Occipital lobe (tissue), 2 donors: ENCODE data around the gene NOL9. TPM values are rescaled to one million over a fixed set of nuclear protein-coding genes. Genes with fewer than 3 reads are reported as not detected.
"Not testable (repeated sequence)": the region's sequence is repeated elsewhere in the genome, so short reads cannot be mapped to it uniquely, and the experiment has no call there.

Source experiments
- DNase-seq: peaks from one replicate; lab custom pipeline; 2025; lab: John Stamatoyannopoulos, UW
- total RNA-seq: library from RNA; depleted of rRNA; stranded (reverse); fragments of >200 nt; gene quantifications from one replicate; pipeline ENCODE4 v1.2.3, GENCODE V29; 2014

The NOL9 gene
- 34.0 TPM for total RNA-seq

DNA sequence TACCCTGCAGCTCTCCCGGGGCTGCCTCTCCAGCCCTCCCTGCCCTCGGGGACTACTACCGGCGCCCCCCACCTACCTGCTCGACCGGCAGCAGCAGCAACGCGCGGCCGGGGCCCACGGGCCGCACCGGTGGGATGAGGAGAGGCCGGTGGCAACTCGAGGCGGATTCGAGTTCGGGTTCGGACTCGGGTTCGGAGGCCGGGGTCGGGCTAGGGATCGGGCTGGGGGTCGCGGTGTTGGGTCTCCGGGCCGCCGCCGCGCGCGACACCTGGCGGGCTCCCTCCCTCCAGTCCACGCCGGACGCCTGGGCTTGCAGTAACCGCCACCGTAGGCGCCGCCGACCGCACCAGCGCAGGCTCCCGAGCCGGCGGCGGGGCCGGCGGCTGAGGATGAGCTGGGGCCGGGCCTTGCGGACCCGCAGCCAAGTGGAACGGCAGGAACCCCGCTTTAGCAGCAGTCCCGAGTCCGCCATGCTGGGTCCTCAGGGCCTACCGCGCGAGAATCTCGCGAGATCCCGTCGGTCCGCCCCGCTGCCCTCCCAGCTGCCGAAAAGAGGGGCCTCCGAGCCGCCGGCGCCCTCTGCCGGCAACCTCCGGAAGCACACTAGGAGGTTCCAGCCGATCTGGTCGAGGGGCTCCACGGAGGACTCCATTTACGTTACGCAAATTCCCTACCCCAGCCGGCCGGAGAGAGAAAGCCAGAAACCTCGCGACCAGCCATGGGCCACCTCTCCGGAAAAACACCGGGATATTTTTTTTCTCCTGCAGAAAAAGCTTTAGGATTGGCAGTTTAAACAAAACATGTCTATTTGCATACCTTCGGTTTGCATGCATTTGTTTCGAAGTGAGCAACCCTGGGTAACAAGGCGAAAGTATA is at the start of gene NOL9:
NOL9 (minus strand) TSS at position 483 of the 876 bp plus-strand sequence; CDS start at position 472, 11 bp downstream.
- DNase-seq: peak; percentile 86

DNA sequence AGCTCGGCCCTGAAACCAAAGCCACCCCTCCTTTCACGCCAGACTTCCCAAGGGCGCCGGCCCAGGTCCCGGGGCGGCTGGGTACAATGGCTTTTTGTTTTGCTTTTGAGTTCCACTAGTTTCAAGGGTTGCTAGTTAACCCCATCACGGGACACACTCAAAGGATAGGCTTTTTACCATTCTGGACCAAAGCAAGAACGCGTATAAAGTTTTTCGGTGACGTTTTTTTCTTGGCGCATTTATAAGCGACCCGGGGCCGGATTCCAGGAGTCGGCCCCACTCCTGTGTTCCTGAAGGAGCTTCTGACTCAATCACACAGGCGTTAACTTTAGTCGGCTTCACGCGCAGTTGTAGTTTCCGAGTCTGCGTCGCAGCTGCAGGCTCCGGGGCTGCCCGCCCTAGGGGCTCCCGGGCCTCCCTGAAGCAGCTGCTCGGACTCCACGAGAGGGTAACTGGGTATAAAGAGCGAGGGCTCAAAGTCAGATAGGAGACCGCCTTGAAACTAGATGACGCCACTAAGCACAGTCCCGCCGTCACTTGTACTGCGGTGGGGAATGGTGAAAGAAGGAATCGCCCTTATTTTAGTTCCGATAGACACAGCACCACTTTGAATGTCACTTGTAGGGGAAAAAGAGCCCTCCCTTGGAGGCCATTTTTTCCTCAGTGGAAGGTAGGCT is 49.1 kb upstream of the NOL9 start:
- peak; percentile 65 for DNase-seq

DNA sequence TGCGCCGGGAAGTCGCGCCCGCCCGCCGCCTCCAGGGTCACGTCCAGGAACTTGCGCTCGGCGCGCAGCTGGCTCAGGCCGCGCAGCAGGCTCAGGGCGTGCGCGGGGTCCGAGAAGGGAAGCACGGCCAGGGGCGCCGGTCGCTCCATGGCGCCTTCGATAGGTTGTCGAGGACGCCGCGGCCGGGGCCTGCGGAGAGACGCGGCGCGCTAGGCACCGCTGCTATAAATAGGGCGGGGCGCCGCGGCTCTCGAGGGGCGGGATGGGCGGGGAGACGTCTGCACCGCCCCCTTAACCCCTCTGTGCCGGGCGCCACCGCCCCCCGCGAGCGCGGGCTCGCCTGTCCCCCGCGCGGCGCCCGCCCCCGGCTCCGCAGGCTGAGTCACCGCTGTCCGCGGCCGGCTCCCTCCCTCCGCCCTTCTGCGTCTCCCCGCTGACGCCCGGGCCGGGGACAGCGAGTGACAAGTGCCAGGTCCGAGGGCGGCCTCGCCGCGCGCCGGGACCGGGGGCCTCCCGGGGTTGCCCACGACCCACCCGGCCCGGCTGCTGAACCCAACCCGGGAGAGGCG is 48.4 kb upstream of the NOL9 start, which contains the start of gene KLHL21:
KLHL21 (minus strand) TSS at position 201 of the 569 bp plus-strand sequence; CDS start at position 149, 52 bp downstream.
- DNase-seq: peak; percentile 90

DNA sequence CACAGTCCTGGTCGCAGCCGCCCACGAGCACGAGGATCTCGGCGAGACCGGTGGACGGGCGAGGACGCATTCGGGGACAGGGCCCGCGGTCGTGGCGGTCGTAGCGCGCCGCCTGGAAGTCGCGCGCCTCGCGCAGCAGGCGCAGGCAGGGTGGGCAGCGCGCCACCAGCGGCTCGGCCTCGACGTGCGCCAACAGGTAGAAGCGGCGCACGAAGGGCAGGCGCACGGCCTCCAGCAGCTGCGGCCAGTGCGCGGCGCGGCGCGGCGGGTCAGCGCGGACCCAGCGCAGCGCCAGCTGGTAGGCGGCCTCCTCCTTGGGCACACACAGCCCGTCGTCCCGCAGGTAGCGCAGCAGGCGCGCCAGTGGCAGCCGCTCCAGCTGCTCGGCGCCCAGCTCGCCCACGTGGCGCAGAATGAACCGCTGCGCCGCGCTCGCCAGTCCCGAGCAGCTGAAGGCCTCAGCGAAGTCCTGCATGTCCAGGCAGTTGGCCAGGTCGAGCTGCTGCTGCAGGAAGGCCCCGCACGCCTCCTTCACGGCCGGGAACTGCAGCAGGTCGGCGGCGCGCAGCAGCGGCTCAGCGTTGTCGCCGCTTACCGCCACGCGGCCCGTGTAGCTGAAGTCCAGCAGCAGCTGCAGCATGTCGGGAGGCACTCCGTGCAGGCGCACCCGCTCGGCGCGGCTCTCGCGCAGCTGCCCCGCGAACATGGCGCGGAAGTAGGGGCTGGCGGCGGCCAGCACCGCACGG is 47.8 kb upstream of the NOL9 start:
- peak; percentile 58 for DNase-seq

DNA sequence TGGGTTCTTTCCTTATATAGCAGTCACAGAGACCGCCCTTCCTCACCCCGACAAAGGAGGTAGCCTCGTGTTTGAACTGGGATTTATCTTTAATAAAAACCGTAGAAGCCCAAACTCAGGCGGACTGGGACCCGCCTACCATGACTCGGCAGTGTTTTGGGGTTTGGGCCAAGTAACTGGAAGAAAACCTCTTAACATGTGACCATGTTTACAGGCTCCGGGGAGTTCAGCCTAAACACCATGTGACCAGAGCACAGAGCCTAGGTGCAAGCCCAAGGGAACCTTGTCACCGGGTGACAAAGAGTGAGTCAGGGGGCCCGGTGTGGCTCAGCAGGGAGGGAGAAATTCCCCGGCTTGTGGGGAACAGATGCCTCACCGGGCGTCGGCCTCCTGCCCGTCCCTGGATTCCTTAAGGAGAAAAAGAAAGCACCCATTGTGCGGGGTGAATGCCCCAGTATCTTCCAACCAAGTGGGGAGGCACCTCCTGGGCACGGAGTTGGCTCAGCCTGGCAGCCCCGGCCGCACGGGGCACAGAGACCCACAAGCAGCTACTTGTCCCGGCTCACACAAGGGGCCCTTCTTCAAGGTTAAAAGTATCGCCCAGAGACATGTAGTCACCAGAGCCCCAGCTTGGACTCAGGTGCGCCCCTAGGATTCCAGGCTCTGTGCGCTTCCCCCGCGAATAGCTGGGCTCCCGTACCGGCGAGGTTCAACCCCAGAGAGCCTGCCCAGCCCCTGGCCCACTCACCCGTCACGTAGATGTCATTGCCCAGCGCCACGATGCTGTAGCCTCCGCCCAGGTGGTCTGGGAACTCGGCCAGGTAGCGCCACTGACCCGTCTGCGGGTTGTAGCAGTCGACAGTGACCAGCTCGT is 47.0 kb upstream of the NOL9 start:
- DNase-seq: peak; percentile 72

DNA sequence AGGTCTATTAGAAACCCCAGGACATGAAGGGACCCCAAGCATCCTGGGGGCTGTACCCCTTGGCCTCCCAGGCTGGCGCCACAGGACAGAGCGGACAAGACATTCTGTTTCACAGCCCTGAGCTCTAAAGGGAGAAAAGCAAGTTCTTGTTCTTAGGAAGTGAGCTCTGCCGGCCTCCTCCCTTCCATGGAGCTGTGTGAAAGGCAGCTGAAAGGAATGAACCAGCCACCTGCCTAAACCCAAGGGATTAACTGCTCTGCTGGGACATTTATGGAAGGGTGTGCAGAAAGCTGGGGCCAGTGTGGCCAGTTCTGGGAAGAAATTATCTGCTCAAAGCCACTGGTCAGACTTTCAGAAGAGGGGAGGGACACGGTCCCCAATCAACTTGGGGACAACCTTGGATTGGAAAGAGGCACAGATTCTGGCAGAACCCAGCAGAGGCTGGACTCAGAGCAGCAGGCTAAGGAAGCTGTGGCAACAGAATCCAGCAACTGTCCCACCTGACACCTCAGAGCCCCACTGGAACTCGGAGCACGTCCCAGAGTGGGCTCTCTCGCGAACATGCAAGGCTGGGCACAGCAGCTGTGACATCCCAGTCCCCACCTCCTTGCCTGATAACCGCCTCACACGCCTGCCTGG is 46.2 kb upstream of the NOL9 start:
- DNase-seq: no peak

DNA sequence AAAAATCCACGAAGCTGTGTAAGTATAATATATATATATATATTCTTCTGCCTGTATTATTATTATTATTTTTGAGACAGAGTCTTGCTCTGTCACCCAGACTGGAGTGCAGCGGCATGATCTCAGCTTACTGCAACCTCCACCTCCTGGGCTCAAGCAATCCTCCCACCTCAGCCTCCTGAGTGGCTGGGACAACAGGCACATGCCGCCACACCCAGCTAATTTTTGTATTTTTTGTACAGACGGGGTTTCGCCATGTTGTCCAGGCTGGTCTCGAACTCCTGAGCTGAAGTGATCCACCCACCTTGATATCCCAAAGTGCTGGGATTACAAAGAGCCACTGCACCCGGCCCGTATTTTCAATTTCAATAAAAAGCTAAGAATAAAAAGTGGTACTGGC is 45.7 kb upstream of the NOL9 start:
- not testable (repeated sequence) for DNase-seq

DNA sequence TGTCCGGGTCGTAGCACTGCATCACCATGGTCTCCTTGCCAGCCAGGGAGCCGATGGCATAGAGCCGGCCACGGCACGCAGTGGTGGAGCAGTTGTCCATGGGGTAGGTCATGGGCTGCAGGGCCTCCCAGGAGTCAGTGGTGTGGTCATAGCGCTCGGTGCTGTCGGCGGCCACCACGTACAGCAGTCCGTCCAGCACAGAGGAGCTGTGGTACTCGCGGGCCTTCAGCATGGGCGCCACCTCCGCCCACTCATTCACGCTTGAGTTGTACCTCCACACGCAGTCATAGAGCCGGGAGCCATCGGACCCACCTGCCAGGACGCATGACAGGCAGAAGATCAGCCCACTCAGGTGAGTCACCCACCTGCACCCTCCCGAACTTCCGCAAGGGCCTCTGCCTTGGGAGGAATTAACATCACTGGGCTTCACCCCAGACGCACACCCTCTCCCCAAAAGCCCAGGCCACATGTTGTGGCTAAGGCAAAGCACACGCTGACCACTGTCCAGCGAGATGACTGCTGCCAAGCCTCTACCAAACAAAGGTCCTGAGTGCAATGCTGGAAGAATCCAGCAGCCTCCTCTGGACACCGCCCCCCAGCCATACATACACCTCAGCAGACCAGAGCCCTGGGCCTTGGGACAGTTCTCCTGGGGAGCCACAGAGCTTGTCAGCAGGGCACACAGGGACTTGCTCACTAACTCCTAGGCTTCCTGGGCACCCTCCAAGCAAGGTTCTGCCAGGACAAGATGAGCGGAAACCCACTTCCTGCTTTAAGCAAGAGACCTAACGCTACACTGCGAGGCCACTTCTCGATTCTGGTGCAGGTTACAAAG is 45.0 kb upstream of the NOL9 start:
- peak; percentile 30 for DNase-seq

DNA sequence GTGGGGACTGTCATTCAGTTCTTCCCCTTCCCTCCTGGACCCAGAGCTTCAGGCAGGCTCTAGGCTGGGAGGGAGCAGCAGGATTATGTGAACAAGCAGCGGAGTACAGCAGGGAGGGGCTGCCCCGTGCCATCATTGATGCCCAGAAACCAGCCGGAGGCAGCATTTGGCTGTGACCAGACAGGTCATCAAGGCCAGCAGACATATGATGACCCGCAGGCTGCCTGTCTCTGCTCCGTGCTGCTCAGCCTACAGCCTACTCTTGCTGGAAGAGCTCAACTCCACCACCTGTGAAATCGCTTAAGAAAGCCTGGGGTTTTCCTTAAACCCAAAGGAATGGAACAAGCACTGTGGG is 43.4 kb upstream of the NOL9 start:
- no peak for DNase-seq

DNA sequence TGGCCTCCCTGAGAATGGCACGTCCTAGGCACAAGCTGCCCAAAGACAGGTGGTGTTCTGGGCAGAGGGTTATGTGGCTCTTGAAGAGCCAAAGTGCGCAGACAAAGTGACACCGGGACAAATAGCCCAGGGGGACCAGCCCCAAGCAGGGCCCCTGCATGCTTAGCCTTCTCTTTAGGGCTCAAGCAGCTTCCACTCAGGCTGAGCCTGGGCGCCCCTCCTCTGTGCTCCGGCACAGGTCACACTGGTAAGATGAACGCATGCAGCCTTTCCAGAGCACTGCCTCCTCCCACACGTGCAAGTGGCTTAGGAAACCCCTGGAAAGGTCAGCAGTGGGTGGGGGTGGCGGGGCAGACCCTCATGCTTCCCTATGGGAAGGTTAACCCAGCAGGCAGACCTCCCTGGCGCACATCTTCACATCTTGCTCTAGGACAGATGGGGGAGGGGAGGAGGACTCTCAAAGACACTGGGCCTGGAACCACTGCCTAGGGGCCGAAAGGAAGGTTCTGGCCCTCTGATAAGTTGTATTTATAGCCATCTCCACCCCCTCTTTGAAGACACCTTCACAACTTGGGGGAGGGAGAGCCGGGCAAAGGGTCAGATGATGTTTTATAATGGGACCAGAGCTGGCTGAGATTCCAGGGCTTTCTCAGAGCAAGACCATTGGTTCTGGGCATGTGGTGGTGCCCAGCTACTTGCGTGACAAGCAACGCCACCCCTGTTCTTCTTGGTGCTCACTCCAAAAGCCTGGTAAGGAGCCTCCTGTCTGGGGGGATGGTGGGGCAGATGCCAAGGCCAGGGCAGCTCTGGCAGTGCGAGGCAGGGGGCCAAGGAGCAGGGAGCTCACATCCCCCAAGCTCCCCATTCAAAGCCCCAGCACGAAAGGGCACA is 42.8 kb upstream of the NOL9 start:
- no peak for DNase-seq

DNA sequence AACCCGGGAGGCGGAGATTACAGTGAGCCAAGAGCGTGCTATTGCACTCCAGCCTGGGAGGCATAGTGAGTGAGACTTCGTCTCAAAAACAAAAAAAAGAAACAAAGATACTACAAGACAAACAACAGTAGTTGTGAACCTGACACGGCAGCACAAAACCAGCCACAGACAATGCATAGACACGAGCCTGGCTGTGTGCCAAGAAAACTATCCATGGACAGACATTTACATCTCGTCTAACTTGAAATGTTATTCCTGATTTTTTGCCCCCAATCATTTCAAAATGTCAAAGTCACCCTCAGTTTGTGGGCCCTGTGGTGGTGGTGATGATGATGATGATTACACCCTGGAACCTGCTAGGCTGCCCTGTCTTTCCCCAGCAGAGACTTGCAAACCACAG is 42.0 kb upstream of the NOL9 start:
- DNase-seq: no peak

DNA sequence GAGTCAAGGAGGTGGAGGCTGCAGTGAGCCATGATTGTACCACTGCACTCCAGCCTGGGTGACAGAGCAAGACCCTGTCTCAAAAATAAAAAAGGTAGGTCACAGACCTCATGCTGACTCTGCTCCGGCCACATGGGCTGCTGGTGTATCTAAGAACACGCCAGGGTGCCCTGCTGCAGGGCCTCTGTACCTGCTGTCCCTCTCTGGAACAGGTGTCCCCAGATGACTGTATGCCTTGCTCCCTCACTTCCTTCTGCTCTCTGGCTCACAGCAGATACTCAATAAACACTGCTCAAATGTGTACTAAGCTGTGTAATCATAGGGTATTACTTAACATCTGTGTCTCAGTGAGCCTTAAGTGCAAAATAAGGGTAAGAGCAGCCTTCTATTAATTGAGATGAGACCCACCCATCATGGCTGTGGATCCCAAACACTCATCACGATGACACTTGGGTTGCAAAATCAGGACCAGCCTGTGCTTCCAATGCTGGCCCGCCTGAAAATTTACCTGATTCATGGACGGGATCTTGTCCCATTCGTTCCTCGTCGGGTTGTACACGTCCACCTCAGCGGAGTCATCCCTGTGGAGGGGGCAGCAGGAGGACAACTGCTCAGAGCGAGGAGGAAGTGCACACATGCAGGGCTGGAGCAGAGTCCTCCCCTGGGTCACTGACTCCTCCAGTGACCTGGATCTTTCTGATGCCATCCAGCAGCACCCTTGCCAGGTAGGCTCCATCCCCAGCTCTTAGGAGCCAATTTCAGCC is 40.8 kb upstream of the NOL9 start:
- no peak for DNase-seq

DNA sequence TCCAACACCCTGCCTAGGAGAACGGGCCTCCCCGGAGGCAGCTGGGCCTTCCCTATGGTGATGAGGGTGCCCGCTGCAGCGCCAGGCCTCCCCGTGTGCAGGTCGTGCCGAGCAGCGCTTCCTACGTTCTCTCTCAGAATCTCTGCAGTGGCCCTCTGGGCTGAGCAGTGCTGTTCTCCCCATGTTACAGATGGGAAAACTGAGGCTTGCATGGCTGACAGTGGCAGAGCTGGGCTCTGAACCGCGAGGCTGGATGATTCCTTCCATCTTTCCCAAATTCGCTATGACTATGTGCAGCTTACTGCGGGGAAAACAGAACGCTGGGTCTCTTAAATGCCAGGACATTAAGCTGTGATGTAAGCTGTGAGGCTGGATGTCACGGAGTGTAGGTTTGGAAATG is 39.5 kb upstream of the NOL9 start:
- no peak for DNase-seq

DNA sequence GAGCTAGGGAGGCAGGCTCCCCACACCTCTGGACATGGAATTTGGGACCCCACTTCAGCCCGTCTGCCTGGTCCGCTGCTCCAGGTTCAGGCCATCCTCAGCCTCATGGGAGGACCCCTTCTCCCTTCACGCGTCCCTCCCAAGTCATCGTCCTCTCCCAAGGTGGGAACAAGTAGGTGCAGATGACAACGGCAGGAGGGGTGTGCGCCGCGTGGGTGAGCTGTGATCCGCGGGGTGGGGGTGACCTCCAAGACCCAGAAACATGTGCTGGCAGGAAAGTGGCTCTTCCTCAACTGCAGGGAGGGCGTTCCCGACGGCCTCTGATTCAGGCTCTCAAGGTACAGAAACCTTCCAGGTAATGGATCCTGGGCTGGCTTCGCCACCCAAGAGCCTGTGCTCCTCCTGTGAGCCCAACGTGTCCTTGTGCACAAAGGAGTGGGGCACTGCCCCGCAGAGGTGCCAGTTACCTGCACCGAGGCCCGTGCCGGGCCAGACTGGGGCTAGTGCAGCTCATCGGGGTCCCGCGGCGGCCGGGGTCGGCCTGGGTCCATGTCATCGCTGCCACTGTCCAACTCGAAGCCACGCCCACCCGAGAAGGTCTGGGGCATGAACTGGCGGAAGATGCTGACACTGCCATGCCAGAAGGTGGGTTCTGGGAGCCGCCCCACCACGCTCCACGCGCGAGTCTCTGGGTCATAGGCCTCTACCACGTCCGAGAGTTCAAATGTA is 38.7 kb upstream of the NOL9 start:
- DNase-seq: no peak

DNA sequence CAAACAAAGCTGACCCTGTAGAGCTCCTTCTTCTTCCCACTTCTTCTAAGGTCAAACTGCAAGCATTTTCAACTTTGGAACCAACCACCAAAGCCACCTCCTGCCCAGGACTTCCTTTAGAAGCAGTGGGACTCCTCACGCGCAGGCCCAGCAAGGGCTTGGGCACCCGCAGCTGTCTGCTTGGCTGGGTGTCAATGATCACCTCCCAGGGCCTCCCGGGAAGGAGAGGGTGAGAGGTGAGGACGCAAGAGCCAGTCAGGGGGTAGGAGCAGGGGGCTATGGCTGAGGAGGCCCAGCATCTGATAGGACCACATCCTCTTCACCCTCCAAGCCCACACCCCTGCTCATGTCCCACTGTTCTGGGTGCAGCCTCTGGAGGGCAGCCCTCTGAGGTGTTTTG is 38.1 kb upstream of the NOL9 start:
- no peak for DNase-seq

DNA sequence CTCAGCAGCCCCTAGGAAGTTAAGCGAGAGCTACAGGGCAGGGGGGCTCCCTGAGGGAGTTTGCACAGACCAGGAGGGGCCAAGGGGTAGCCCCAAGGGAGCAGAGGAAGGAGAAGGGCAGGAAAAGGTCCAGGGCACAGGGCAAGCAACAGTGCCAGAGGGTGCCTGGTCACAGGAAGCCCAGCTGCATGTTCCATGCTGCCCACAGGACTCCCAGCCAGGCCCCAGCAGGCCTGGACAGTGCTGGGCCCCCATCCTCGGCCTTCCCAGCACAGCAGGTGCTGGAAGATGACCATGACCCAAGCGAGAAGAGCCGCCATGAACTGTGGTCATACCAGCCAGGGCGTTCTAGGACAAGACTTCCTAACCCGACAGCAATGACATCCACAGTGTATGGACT is 37.3 kb upstream of the NOL9 start:
- no peak for DNase-seq

DNA sequence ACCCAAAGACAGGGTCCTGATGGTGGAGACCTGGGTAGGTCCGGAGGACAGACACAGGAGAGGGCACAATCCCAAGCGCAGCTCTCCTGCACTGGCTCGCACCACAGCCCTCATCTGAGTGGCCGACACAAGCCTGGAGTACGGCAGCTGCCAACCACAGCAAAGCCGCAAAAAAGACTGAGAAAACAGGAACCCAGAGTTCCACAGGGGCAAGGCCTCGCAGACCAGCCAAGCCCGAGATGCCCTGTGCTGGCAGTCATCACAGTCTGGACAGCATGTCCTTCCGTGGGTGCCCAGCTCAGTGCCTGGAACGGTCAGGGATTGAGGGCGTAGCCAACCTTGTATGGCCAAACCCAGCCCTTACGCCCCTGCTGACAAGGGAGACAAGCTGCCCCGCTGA is 36.9 kb upstream of the NOL9 start:
- no peak for DNase-seq
